Cardiac fibroblast (primary cell): ENCODE results near the gene RCOR1.

Experiments
- DNase-seq, 2 donors: peaks; one replicate each; pipeline versions ENCODE4 v3.0.0 to v3.0.0-alpha.2; 2010; ENCODE audit warnings: low read depth in 2 of 2
- H3K4me3 ChIP-seq, 2 donors: replicated peaks in 1 of 2; 1 replicate in 1 of 2; 2 replicates in 1 of 2; pipeline ENCODE4 v1.5.1; 2011; ENCODE audit warnings: low read depth in 2 of 2, low read length in 2 of 2, mild to moderate bottlenecking in 2 of 2, moderate library complexity in 1 of 2
- TF ChIP-seq, protein P1 (sequence below): IDR thresholded peaks from one replicate; pipeline ENCODE4 v1.5.1; 2011; ENCODE audit warnings: low read depth, mild to moderate bottlenecking, low read length, inconsistent platforms

Gene RCOR1

DNA sequence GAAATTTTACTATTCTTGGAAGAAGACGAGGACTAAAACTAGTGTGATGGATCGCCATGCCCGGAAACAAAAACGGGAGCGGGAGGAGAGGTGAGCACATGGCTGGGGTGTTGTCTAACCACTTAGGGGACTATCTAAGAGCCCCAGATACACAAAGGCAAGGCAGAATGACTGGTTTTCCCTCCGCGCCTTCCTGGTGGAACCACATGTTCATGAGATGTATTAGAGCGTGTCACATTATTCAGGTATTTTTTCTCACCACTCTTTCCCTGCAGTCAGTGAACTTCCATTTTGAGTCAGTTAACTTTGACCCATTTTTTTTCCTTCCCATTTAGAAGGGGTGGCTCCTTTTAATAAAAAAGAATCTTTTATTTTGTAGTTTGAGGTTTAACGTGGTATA is 116.0 kb downstream of the RCOR1 start:
- DNase-seq = no peak
- TF ChIP-seq, protein P1, sequence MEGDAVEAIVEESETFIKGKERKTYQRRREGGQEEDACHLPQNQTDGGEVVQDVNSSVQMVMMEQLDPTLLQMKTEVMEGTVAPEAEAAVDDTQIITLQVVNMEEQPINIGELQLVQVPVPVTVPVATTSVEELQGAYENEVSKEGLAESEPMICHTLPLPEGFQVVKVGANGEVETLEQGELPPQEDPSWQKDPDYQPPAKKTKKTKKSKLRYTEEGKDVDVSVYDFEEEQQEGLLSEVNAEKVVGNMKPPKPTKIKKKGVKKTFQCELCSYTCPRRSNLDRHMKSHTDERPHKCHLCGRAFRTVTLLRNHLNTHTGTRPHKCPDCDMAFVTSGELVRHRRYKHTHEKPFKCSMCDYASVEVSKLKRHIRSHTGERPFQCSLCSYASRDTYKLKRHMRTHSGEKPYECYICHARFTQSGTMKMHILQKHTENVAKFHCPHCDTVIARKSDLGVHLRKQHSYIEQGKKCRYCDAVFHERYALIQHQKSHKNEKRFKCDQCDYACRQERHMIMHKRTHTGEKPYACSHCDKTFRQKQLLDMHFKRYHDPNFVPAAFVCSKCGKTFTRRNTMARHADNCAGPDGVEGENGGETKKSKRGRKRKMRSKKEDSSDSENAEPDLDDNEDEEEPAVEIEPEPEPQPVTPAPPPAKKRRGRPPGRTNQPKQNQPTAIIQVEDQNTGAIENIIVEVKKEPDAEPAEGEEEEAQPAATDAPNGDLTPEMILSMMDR = no peak
- H3K4me3 ChIP-seq = no peak overlapping the region

DNA sequence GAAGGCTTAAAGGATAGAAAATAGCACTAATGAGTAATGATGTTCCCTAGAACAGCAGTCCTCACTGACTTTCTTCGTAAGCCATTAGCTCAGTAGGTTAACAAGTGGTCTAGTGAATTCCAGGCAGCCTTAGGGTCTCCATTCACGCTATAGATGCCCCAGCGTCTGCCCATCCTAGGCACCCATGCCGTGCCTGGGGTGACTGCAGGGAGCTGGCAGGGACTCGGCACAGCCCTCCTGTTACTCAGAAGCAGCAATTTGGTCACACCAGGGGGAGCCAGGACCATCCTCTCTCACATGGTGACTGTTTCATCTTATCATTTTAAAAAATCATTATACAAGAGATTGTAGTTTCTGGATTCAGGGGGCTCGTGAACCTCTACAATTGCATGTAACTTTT is 118.8 kb downstream of the RCOR1 start:
- TF ChIP-seq, protein P1 = no peak
- H3K4me3 ChIP-seq = no peak overlapping the region
- DNase-seq = no peak

- no peak for DNase-seq
- TF ChIP-seq, protein P1 = no peak
These were observed 119.5 kb downstream of the RCOR1 start for GRCh38 chr14:102711946-102712345.

DNA sequence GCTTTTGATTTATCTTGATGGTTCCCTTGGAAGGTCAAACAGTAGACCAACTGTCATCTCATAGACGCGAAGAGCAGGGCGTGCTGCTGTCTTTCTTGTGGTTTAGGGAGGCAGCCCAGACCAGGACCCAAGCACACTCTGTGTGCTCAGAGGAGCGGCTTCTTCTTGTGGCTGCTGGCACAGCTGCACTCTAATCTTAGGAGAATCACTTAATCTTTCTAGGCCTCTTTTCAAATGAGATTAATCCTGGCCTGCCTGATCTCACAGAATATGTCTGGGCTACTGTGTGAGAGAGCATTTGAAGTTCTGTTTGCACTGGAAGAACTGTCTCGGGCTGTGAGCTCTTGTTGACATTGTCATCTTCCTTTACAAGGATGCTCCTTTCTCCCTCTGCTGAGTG is 124.8 kb downstream of the RCOR1 start:
- H3K4me3 ChIP-seq = no peak overlapping the region
- TF ChIP-seq, protein P1 = no peak
- peak in 1 of 2 donors; percentile 14 for DNase-seq

More at GRCh38 chr14:102711946-102712345, 119.5 kb downstream of the RCOR1 start:
- no peak overlapping the region for H3K4me3 ChIP-seq

DNA sequence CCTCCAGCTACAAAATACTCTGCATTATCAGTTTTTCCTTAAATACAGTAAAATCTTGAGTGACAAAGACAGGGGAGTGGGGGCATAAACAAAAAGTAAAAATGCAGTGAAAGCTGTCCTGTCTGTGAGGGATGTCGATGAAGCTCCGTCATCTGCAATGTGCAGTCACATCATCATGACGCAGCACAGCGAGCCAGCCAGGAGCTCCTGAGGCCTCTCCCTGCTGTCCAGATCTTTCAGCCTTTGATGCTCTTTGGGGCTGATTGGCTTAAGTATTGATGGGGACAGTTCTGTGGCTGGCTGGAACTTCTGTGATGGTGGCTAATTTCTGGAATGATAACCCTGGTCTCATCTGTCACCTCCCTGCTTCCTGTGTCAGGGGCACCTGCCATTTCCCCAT is 130.2 kb downstream of the RCOR1 start:
- DNase-seq = no peak
- no peak overlapping the region for H3K4me3 ChIP-seq
- TF ChIP-seq, protein P1 = no peak

DNA sequence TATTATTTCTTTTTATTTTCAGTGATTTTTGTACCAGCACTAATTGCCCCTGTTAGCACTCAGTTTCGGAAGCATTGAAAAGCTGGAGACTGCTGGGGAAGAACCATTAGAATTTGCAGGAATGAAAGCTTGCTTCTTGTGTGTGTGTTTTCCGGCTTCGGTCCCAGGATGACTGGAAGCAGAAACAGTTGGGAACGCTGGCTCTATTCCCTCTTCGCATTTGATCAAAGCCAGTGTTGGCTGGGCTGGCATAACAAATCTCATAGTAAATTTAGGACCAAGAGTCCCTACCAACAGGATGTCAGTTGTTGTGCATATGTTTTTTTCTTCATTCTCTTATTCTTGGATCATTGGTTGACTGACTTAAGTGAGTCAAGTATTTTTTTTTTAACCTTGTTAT is 131.2 kb downstream of the RCOR1 start:
- TF ChIP-seq, protein P1 = no peak
- no peak for DNase-seq
- no peak overlapping the region for H3K4me3 ChIP-seq
